NCI-H1436 (cell line): ENCODE results near the gene HDHD3.

ENCODE experiments used
- DNase-seq: peaks from one replicate; lab custom pipeline; 2025; lab: John Stamatoyannopoulos, UW

Gene HDHD3

GRCh38 chr9:113363336-113363735 lies 13.4 kb downstream of the HDHD3 start:
- no peak for DNase-seq

GRCh38 chr9:113361304-113362018 lies 15.3 kb downstream of the HDHD3 start:
- DNase-seq = no peak

GRCh38 chr9:113360242-113360842 lies 16.4 kb downstream of the HDHD3 start:
- DNase-seq = no peak

- no peak for DNase-seq
Observed at GRCh38 chr9:113359385-113359784, 17.4 kb downstream of the HDHD3 start.

GRCh38 chr9:113356686-113357292 lies 20.0 kb downstream of the HDHD3 start:
- DNase-seq = no peak

GRCh38 chr9:113355040-113355596 lies 21.7 kb downstream of the HDHD3 start:
- DNase-seq = no peak

GRCh38 chr9:113352411-113352810 lies 24.4 kb downstream of the HDHD3 start:
- no peak for DNase-seq

GRCh38 chr9:113352006-113352405 lies 24.8 kb downstream of the HDHD3 start:
- no peak for DNase-seq

GRCh38 chr9:113350937-113351336 lies 25.8 kb downstream of the HDHD3 start:
- DNase-seq = no peak

GRCh38 chr9:113350107-113350661 lies 26.6 kb downstream of the HDHD3 start:
- no peak for DNase-seq

GRCh38 chr9:113349445-113350094 lies 27.2 kb downstream of the HDHD3 start, which contains the start of gene BSPRY:
Gene BSPRY (plus strand): TSS chr9:113349541. CDS start chr9:113349580, 39 bp downstream.
- DNase-seq = peak; percentile 32

GRCh38 chr9:113349066-113349444 lies 27.7 kb downstream of the HDHD3 start:
- DNase-seq = no peak

GRCh38 chr9:113348437-113348836 lies 28.3 kb downstream of the HDHD3 start:
- no peak for DNase-seq

- no peak for DNase-seq
Observed at GRCh38 chr9:113345671-113346070, 31.1 kb downstream of the HDHD3 start.

GRCh38 chr9:113345190-113345589 lies 31.6 kb downstream of the HDHD3 start:
- no peak for DNase-seq

- peak; percentile 71 for DNase-seq
Observed at GRCh38 chr9:113343732-113344231, 33.0 kb downstream of the HDHD3 start.

GRCh38 chr9:113341712-113342410 lies 34.9 kb downstream of the HDHD3 start:
- no peak for DNase-seq

GRCh38 chr9:113340011-113340699 lies 36.6 kb downstream of the HDHD3 start, which contains the start of gene WDR31:
Gene WDR31 (minus strand): TSS chr9:113340275. CDS start chr9:113332022, 8,253 bp downstream.
- DNase-seq = peak; percentile 81

GRCh38 chr9:113337714-113338113 lies 39.1 kb downstream of the HDHD3 start:
- no peak for DNase-seq

GRCh38 chr9:113331780-113332179 lies 45.0 kb downstream of the HDHD3 start:
- DNase-seq = no peak
